ENCODE results near the gene XPO5. TPM values are rescaled to one million over a fixed set of nuclear protein-coding genes. Genes with fewer than 3 reads are reported as not detected.

XPO5 gene
- total and polyA plus RNA-seq, 9 of the 15 experiments (the other 6 are each of a cell fraction or from before 2014, with no cell fraction given) = 36.0 to 170 (median 99.1) TPM

DNA sequence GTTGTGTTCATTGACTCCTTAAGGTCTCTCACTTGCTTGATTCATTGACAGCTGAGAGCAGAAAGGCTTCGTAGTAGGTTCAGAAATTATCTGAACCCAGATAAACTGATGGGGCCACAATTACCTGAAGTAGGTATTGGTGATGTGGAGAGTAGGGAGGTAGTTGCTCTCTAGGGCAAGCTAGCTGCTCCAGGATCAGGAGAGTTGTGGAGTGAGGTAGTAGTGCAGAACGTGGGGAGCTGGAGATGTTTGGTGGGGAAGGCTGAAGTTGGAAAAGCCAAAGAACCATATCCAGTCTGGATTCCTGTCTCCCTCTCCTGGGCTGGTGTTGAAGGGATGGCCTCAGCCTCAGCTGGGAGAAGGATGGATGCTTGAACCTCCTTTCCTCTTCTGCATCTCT is 82.6 kb downstream of the XPO5 start (continued):
- TF ChIP-seq, protein P1, sequence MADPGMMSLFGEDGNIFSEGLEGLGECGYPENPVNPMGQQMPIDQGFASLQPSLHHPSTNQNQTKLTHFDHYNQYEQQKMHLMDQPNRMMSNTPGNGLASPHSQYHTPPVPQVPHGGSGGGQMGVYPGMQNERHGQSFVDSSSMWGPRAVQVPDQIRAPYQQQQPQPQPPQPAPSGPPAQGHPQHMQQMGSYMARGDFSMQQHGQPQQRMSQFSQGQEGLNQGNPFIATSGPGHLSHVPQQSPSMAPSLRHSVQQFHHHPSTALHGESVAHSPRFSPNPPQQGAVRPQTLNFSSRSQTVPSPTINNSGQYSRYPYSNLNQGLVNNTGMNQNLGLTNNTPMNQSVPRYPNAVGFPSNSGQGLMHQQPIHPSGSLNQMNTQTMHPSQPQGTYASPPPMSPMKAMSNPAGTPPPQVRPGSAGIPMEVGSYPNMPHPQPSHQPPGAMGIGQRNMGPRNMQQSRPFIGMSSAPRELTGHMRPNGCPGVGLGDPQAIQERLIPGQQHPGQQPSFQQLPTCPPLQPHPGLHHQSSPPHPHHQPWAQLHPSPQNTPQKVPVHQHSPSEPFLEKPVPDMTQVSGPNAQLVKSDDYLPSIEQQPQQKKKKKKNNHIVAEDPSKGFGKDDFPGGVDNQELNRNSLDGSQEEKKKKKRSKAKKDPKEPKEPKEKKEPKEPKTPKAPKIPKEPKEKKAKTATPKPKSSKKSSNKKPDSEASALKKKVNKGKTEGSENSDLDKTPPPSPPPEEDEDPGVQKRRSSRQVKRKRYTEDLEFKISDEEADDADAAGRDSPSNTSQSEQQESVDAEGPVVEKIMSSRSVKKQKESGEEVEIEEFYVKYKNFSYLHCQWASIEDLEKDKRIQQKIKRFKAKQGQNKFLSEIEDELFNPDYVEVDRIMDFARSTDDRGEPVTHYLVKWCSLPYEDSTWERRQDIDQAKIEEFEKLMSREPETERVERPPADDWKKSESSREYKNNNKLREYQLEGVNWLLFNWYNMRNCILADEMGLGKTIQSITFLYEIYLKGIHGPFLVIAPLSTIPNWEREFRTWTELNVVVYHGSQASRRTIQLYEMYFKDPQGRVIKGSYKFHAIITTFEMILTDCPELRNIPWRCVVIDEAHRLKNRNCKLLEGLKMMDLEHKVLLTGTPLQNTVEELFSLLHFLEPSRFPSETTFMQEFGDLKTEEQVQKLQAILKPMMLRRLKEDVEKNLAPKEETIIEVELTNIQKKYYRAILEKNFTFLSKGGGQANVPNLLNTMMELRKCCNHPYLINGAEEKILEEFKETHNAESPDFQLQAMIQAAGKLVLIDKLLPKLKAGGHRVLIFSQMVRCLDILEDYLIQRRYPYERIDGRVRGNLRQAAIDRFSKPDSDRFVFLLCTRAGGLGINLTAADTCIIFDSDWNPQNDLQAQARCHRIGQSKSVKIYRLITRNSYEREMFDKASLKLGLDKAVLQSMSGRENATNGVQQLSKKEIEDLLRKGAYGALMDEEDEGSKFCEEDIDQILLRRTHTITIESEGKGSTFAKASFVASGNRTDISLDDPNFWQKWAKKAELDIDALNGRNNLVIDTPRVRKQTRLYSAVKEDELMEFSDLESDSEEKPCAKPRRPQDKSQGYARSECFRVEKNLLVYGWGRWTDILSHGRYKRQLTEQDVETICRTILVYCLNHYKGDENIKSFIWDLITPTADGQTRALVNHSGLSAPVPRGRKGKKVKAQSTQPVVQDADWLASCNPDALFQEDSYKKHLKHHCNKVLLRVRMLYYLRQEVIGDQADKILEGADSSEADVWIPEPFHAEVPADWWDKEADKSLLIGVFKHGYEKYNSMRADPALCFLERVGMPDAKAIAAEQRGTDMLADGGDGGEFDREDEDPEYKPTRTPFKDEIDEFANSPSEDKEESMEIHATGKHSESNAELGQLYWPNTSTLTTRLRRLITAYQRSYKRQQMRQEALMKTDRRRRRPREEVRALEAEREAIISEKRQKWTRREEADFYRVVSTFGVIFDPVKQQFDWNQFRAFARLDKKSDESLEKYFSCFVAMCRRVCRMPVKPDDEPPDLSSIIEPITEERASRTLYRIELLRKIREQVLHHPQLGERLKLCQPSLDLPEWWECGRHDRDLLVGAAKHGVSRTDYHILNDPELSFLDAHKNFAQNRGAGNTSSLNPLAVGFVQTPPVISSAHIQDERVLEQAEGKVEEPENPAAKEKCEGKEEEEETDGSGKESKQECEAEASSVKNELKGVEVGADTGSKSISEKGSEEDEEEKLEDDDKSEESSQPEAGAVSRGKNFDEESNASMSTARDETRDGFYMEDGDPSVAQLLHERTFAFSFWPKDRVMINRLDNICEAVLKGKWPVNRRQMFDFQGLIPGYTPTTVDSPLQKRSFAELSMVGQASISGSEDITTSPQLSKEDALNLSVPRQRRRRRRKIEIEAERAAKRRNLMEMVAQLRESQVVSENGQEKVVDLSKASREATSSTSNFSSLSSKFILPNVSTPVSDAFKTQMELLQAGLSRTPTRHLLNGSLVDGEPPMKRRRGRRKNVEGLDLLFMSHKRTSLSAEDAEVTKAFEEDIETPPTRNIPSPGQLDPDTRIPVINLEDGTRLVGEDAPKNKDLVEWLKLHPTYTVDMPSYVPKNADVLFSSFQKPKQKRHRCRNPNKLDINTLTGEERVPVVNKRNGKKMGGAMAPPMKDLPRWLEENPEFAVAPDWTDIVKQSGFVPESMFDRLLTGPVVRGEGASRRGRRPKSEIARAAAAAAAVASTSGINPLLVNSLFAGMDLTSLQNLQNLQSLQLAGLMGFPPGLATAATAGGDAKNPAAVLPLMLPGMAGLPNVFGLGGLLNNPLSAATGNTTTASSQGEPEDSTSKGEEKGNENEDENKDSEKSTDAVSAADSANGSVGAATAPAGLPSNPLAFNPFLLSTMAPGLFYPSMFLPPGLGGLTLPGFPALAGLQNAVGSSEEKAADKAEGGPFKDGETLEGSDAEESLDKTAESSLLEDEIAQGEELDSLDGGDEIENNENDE (IDR thresholded peaks at IDR 0.05; ENCODE audit: low read depth, low read length) = no peak
